ENCODE results near the gene SLC30A7. TPM values are rescaled to one million over a fixed set of nuclear protein-coding genes. Genes with fewer than 3 reads are reported as not detected.
"Not testable (repeated sequence)": the region's sequence is repeated elsewhere in the genome, so short reads cannot be mapped to it uniquely, and the experiment has no call there.

The SLC30A7 gene
- total RNA-seq, 1 experiment from 2014 or later, result 16.1 TPM

GRCh38 chr1:100950337-100950736 is 54.4 kb downstream of the SLC30A7 start:
- Mint-ChIP-seq H3K9me3 (ENCODE audit: unreplicated experiment) (no peaks in the 10 kb centered on the region), H3K27ac (ENCODE audit: unreplicated experiment) (no peak overlapping the region), H3K36me3 (ENCODE audit: insufficient read depth, unreplicated experiment) (peaks cover 4% of the 10 kb centered on the region), H3K4me1 (ENCODE audit: low read depth, unreplicated experiment) (peaks cover 6% of the 10 kb centered on the region), H3K4me3 (ENCODE audit: unreplicated experiment) (no peak overlapping the region), H3K27me3 (ENCODE audit: insufficient read depth, unreplicated experiment) (no peaks in the 10 kb centered on the region)
- Histone ChIP-seq H3K4me3 (ENCODE audit: low read depth, low read length) (no peak overlapping the region), H3K36me3 (ENCODE audit: control insufficient read depth, insufficient read depth, low read length) (no peaks in the 10 kb centered on the region), H3K4me1 (0 out of 2 replicates have a peak, but pooled peaks cover 3% of the 10 kb centered on the region), H3K9me3 (no peaks in the 10 kb centered on the region), H3K27me3 (replicated peaks; ENCODE audit: control insufficient read depth, insufficient read depth, low read length) (no peaks in the 10 kb centered on the region)
- TF ChIP-seq CTCF (IDR thresholded peaks at IDR 0.05; ENCODE audit: insufficient read depth in 1 of 2, low read depth in 1 of 2, low read length in 1 of 2, severe bottlenecking in 1 of 2, unreplicated experiment in 1 of 2), result no peak
- ChIA-PET CTCF (no interaction called here), POLR2A (no interaction called here)
- no peak for DNase-seq
- intact Hi-C loops (cut with micrococcal nuclease; ENCODE audit: unreplicated experiment), result no loop called here
- BruUV-seq (replicated peaks), result no TSS peak

GRCh38 chr1:100950781-100951180 is 54.9 kb downstream of the SLC30A7 start:
- ChIA-PET POLR2A (no interaction called here), CTCF (no interaction called here)
- Mint-ChIP-seq H3K9me3 (ENCODE audit: unreplicated experiment) (no peaks in the 10 kb centered on the region), H3K27ac (ENCODE audit: unreplicated experiment) (no peak overlapping the region), H3K27me3 (ENCODE audit: insufficient read depth, unreplicated experiment) (no peaks in the 10 kb centered on the region), H3K4me1 (ENCODE audit: low read depth, unreplicated experiment) (peaks cover 6% of the 10 kb centered on the region), H3K4me3 (ENCODE audit: unreplicated experiment) (no peak overlapping the region), H3K36me3 (ENCODE audit: insufficient read depth, unreplicated experiment) (peaks cover 4% of the 10 kb centered on the region)
- H3K27me3 ChIP-seq (replicated peaks; ENCODE audit: control insufficient read depth, insufficient read depth, low read length), result no peaks in the 10 kb centered on the region
- no peaks in the 10 kb centered on the region for H3K9me3 ChIP-seq
- no TSS peak for BruUV-seq (replicated peaks)
- no peak for DNase-seq
- no peak for TF ChIP-seq CTCF (IDR thresholded peaks at IDR 0.05; ENCODE audit: insufficient read depth in 1 of 2, low read depth in 1 of 2, low read length in 1 of 2, severe bottlenecking in 1 of 2, unreplicated experiment in 1 of 2)
- no peaks in the 10 kb centered on the region for H3K36me3 ChIP-seq (ENCODE audit: control insufficient read depth, insufficient read depth, low read length)
- 0 out of 2 replicates have a peak, but pooled peaks cover 3% of the 10 kb centered on the region for H3K4me1 ChIP-seq
- intact Hi-C loops (cut with micrococcal nuclease; ENCODE audit: unreplicated experiment), result no loop called here
- H3K4me3 ChIP-seq (ENCODE audit: low read depth, low read length), result no peak overlapping the region

DNA sequence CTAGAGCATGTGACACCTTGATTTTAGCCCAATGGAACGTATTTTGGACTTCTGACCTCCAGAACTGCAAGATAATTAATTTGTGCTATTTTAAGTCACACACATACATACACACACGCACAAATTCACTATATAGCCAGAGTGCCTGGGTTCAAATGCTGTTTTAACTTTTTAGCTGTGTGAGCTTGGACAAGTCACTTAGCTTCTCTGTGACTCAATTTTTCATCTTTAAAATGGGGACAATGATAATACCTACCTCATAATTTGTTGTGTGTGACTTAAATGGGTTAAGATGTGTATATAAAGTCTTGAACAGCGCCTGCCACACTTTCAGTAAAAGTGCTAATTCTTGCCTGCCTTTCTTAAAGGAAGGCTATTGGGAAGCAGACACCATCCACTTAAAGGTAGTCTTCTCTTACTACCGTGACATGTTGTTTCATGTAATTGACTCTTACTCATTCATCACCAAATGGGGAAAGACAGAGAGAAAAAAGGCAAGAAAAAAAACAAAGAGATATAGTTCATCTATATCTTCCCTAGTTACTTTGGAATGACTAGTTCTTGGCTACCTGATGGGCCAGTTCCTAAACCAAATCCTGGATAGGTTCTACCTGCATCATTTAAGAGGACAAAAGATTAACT is 56.3 kb downstream of the SLC30A7 start:
- BruUV-seq (replicated peaks), result no TSS peak
- no peaks in the 10 kb centered on the region for H3K9me3 ChIP-seq
- no peaks in the 10 kb centered on the region for H3K9me3 Mint-ChIP-seq (ENCODE audit: unreplicated experiment)
- 0 out of 2 replicates have a peak, but pooled peaks cover 3% of the 10 kb centered on the region for H3K4me1 ChIP-seq
- H3K27me3 Mint-ChIP-seq (ENCODE audit: insufficient read depth, unreplicated experiment), result no peaks in the 10 kb centered on the region
- peaks cover 6% of the 10 kb centered on the region for H3K4me1 Mint-ChIP-seq (ENCODE audit: low read depth, unreplicated experiment)
- no peak overlapping the region for H3K4me3 Mint-ChIP-seq (ENCODE audit: unreplicated experiment)
- H3K27ac Mint-ChIP-seq (ENCODE audit: unreplicated experiment), result no peak overlapping the region
- H3K36me3 ChIP-seq (ENCODE audit: control insufficient read depth, insufficient read depth, low read length), result no peaks in the 10 kb centered on the region
- POLR2A ChIA-PET, result no interaction called here
- no peak for DNase-seq
- CTCF ChIA-PET, result no interaction called here
- H3K4me3 ChIP-seq (ENCODE audit: low read depth, low read length), result no peak overlapping the region
- no peaks in the 10 kb centered on the region for H3K27me3 ChIP-seq (replicated peaks; ENCODE audit: control insufficient read depth, insufficient read depth, low read length)
- H3K36me3 Mint-ChIP-seq (ENCODE audit: insufficient read depth, unreplicated experiment), result peaks cover 4% of the 10 kb centered on the region
- intact Hi-C loops (cut with micrococcal nuclease; ENCODE audit: unreplicated experiment), result no loop called here
- no peak for TF ChIP-seq CTCF (IDR thresholded peaks at IDR 0.05; ENCODE audit: insufficient read depth in 1 of 2, low read depth in 1 of 2, low read length in 1 of 2, severe bottlenecking in 1 of 2, unreplicated experiment in 1 of 2)

GRCh38 chr1:100952970-100953369 is 57.1 kb downstream of the SLC30A7 start:
- intact Hi-C loops (cut with micrococcal nuclease; ENCODE audit: unreplicated experiment); H3K4me1 ChIP-seq; H3K4me3 ChIP-seq (ENCODE audit: low read depth, low read length); POLR2A ChIA-PET; BruUV-seq (replicated peaks); H3K4me1 Mint-ChIP-seq (ENCODE audit: low read depth, unreplicated experiment); H3K27me3 ChIP-seq (replicated peaks; ENCODE audit: control insufficient read depth, insufficient read depth, low read length); H3K27me3 Mint-ChIP-seq (ENCODE audit: insufficient read depth, unreplicated experiment); H3K36me3 Mint-ChIP-seq (ENCODE audit: insufficient read depth, unreplicated experiment); H3K9me3 Mint-ChIP-seq (ENCODE audit: unreplicated experiment); H3K4me3 Mint-ChIP-seq (ENCODE audit: unreplicated experiment); H3K36me3 ChIP-seq (ENCODE audit: control insufficient read depth, insufficient read depth, low read length); CTCF ChIA-PET; DNase-seq; H3K9me3 ChIP-seq; H3K27ac Mint-ChIP-seq (ENCODE audit: unreplicated experiment): not testable (repeated sequence)
